Measurements from ENCODE around the gene MED20. TPM values are rescaled to one million over a fixed set of nuclear protein-coding genes. Genes with fewer than 3 reads are reported as not detected.

Gene MED20
- total and polyA plus RNA-seq, 2 of the 8 experiments (the other 6 are each of a cell fraction or from before 2014, with no cell fraction given): 38.7 to 51.8 TPM

DNA sequence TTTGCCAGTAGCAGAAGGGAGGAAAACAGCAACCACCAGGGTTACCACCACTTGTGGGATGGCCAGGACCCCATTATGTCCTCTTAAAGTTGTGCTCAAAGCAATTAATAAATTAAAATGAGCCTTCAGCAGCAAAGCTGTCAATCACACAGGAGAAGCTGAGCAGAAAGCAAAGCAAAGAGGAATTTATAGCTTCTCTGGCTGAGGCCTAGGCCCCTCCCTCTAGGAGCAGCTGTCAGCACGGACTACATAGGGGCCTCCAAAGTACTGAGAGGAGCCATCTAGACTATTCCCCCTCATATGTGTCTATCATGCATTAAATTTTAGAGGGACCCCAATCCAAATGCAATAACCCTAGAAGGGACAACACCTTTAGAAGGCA lies 14.2 kb upstream of the MED20 start (continued):
- TF ChIP-seq EGR1 (IDR thresholded peaks at IDR 0.05; ENCODE audit: borderline replicate concordance, low read depth, low read length) (no peak), NRF1 (IDR thresholded peaks at IDR 0.05; ENCODE audit: low read depth, low read length) (no peak), POLR2AphosphoS5 (IDR thresholded peaks at IDR 0.05; ENCODE audit: low read depth, low read length) (no peak), TBP (IDR thresholded peaks at IDR 0.05; ENCODE audit: low read depth, low read length) (no peak), TAF1 (IDR thresholded peaks at IDR 0.05; ENCODE audit: low read depth, low read length) (no peak), ASH2L (IDR thresholded peaks at IDR 0.05; ENCODE audit: low read length) (no peak), TCF12 (IDR thresholded peaks at IDR 0.05; ENCODE audit: low read depth, low read length) (no peak)
